ENCODE results near the gene LINS1.

- TF ChIP-seq CTCF (IDR thresholded peaks at IDR 0.05; ENCODE audit: extremely low read depth in 1 of 2, insufficient read depth in 1 of 2, low read depth in 1 of 2, low read length in 2 of 2), result no peak
- TF ChIP-seq JUN (IDR thresholded peaks at IDR 0.05; ENCODE audit: borderline replicate concordance, insufficient read depth, insufficient read length, low read depth), result no peak
- TF ChIP-seq, protein P1, sequence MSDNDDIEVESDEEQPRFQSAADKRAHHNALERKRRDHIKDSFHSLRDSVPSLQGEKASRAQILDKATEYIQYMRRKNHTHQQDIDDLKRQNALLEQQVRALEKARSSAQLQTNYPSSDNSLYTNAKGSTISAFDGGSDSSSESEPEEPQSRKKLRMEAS (IDR thresholded peaks at IDR 0.05; ENCODE audit: insufficient read depth, insufficient read length), result no peak
- no peak for TF ChIP-seq POLR2A (IDR thresholded peaks at IDR 0.05; ENCODE audit: low read depth, low read length)
- TF ChIP-seq GATA2 (IDR thresholded peaks at IDR 0.05; ENCODE audit: insufficient read depth, insufficient read length, low read depth, low read length), result no peak
- no peak for TF ChIP-seq POLR2AphosphoS5 (IDR thresholded peaks at IDR 0.05; ENCODE audit: insufficient read depth, low read depth, low read length)
Measured at GRCh38 chr15:100642950-100643338, 41.0 kb upstream of the LINS1 start.

Measured in endothelial cell of umbilical vein (primary cell).